ENCODE measurements around the gene SIK3. TPM values are rescaled to one million over a fixed set of nuclear protein-coding genes. Genes with fewer than 3 reads are reported as not detected.

The SIK3 gene
- total RNA-seq, 2 experiments from 2014 or later: 36.4 to 43.0 TPM

- Mint-ChIP-seq H3K4me1 (peaks cover 23% of the 10 kb centered on the region), H3K27ac (no peak overlapping the region), H3K4me3 (no peak overlapping the region), H3K36me3 (ENCODE audit: low read depth) (peaks cover 66% of the 10 kb centered on the region), H3K27me3 (no peaks in the 10 kb centered on the region), H3K9me3 (no peaks in the 10 kb centered on the region)
- CTCF ChIA-PET: no interaction called here
- POLR2A ChIA-PET: interaction anchor here (1.0 kb wide), 1 partner anchor 13 kb away, joined by 3 read pairs; no protein-coding TSS in a partner anchor
- DNase-seq: no peak
Observed at GRCh38 chr11:116866804-116867455, 231.3 kb downstream of the SIK3 start.

- POLR2A ChIA-PET: interaction anchor here (1.0 kb wide), 1 partner anchor 12 kb away, joined by 3 read pairs; no protein-coding TSS in a partner anchor
- Mint-ChIP-seq H3K4me3 (no peak overlapping the region), H3K36me3 (ENCODE audit: low read depth) (peaks cover 69% of the 10 kb centered on the region), H3K9me3 (no peaks in the 10 kb centered on the region), H3K4me1 (peaks cover 19% of the 10 kb centered on the region), H3K27ac (no peak overlapping the region), H3K27me3 (no peaks in the 10 kb centered on the region)
- DNase-seq: no peak
- CTCF ChIA-PET: interaction anchor here (1.1 to 1.3 kb wide), 2 partner anchors 8 to 14 kb away, joined by 3 read pairs; no protein-coding TSS in a partner anchor
Observed at GRCh38 chr11:116865696-116866095, 232.5 kb downstream of the SIK3 start.

DNA sequence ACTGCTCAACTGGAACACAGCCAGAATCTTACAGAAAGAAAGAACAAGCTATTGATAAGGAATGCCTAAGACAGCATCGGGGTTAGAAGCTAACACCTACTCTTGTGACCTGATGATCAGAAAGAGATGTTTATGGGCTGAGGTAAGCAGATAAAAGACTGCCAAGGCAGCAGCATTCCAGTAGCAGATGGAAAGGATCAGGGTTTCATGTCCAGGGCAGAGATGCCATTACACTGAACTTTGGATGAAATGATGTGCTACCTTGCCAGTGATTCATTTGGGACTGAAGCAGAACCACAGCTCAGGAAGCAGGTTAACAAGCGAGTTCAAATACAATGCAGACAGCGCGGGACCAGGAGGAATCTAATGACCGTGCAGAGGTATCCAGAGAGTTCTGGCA, 233.7 kb downstream of the SIK3 start:
- H3K27me3 Mint-ChIP-seq: no peaks in the 10 kb centered on the region
- no peak overlapping the region for H3K27ac Mint-ChIP-seq
- no peaks in the 10 kb centered on the region for H3K9me3 Mint-ChIP-seq
- ChIA-PET POLR2A (no interaction called here), CTCF (interaction anchor here (0.5 to 3.8 kb wide), 4 partner anchors 9 to 130 kb away, joined by 3 to 14 read pairs (median 4); no protein-coding TSS in a partner anchor)
- H3K4me3 Mint-ChIP-seq: no peak overlapping the region
- peaks cover 65% of the 10 kb centered on the region for H3K36me3 Mint-ChIP-seq (ENCODE audit: low read depth)
- H3K4me1 Mint-ChIP-seq: peaks cover 10% of the 10 kb centered on the region
- no peak for DNase-seq

DNA sequence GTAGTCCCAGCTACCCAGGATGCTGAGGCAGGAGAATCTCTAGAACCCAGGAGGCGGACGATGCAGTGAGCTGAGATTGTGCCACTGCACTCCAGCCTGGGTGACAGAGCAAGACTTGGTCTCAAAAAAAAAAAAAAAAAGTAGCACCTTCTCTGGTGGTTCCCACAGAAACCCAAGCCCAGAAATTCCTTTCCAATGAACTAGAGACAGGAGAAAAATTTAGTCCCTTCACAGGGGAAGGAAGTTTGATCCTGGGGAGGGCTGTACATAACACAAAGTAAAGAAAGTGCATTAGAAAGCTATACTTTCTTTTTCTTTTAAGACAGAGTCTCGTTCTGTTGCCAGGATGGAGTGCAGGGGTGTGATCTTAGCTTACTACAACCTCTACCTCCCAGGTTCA, 235.3 kb downstream of the SIK3 start:
- Mint-ChIP-seq H3K4me1 (peaks cover 10% of the 10 kb centered on the region), H3K9me3 (no peaks in the 10 kb centered on the region), H3K27ac (no peak overlapping the region), H3K36me3 (ENCODE audit: low read depth) (peaks cover 74% of the 10 kb centered on the region), H3K27me3 (no peaks in the 10 kb centered on the region), H3K4me3 (no peak overlapping the region)
- ChIA-PET POLR2A (interaction anchor here (1.5 kb wide), 1 partner anchor 9 kb away, joined by 10 read pairs; no protein-coding TSS in a partner anchor), CTCF (interaction anchor here (0.6 to 3.8 kb wide), 4 partner anchors 11 to 200 kb away, joined by 3 to 14 read pairs (median 5); no protein-coding TSS in a partner anchor)
- DNase-seq: no peak

GRCh38 chr11:116862185-116862584, 236.0 kb downstream of the SIK3 start:
- Mint-ChIP-seq H3K27me3 (no peaks in the 10 kb centered on the region), H3K4me1 (peaks cover 10% of the 10 kb centered on the region), H3K36me3 (ENCODE audit: low read depth) (peaks cover 74% of the 10 kb centered on the region), H3K27ac (no peak overlapping the region), H3K9me3 (no peaks in the 10 kb centered on the region), H3K4me3 (no peak overlapping the region)
- CTCF ChIA-PET: interaction anchor here (0.9 to 3.8 kb wide), 2 partner anchors 18 to 26 kb away, joined by 6 to 14 read pairs; no protein-coding TSS in a partner anchor
- DNase-seq: no peak
- POLR2A ChIA-PET: interaction anchor here (1.5 kb wide), 1 partner anchor 8 kb away, joined by 10 read pairs; no protein-coding TSS in a partner anchor

DNA sequence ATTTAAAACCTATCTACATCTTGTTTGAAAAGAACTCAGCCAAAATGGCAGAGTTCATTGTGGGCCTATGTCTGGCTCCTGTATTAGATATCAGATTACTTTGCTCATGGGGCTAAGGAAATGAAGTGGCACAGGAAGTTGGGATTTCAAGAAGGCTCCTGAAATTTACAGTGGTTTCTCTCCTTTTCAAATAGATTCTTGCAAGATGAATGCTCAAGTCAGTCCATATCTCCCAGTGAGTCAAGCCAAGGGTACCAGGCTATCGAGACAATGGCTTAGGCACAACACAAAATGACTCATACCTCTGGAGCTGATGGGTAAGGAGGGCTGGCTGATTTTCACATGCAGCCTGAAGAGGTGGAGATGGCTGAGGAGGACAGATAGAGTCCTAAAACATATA, 236.7 kb downstream of the SIK3 start:
- peaks cover 10% of the 10 kb centered on the region for H3K4me1 Mint-ChIP-seq
- H3K36me3 Mint-ChIP-seq (ENCODE audit: low read depth): peaks cover 74% of the 10 kb centered on the region
- no peak overlapping the region for H3K27ac Mint-ChIP-seq
- no peaks in the 10 kb centered on the region for H3K27me3 Mint-ChIP-seq
- H3K9me3 Mint-ChIP-seq: no peaks in the 10 kb centered on the region
- H3K4me3 Mint-ChIP-seq: no peak overlapping the region
- ChIA-PET POLR2A (interaction anchor here (0.7 kb wide), 1 partner anchor 71 kb away, joined by 3 read pairs; no protein-coding TSS in a partner anchor), CTCF (interaction anchor here (3.8 kb wide), 1 partner anchor 26 kb away, joined by 14 read pairs; no protein-coding TSS in a partner anchor)
- no peak for DNase-seq

GRCh38 chr11:116860303-116860702, 237.9 kb downstream of the SIK3 start:
- DNase-seq: no peak
- Mint-ChIP-seq H3K4me3 (no peak overlapping the region), H3K9me3 (peaks cover under 1% of the 10 kb centered on the region), H3K36me3 (ENCODE audit: low read depth) (peaks cover 78% of the 10 kb centered on the region), H3K27ac (no peak overlapping the region), H3K4me1 (peaks cover 20% of the 10 kb centered on the region), H3K27me3 (no peaks in the 10 kb centered on the region)
- POLR2A ChIA-PET: no interaction called here
- CTCF ChIA-PET: interaction anchor here (1.9 kb wide), 1 partner anchor 24 kb away, joined by 5 read pairs; no protein-coding TSS in a partner anchor

DNA sequence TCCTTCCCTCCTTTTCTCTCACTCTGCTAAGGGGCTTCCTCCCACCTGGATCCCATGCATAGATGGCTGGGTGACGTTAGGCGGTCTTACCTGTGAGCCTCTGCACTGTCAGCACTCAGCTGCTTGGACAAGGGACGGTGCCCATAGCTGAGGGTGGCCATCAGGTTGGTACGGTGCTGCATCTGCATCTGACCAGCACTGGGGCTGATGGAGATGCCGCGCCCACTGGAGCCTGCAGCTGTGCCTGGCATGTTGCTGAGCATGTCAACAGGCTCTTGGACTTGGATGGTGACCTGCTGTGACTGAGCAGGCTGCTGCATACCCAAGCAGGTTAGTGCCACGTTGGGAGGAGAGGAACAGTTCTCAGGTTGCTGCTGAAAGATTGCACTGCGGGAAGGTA, 239.1 kb downstream of the SIK3 start:
- Mint-ChIP-seq H3K9me3 (peaks cover 3% of the 10 kb centered on the region), H3K27ac (no peak overlapping the region), H3K27me3 (no peaks in the 10 kb centered on the region), H3K4me3 (no peak overlapping the region), H3K4me1 (peaks cover 27% of the 10 kb centered on the region), H3K36me3 (ENCODE audit: low read depth) (peaks cover 78% of the 10 kb centered on the region)
- ChIA-PET POLR2A (no interaction called here), CTCF (interaction anchor here (1.9 kb wide), 1 partner anchor 23 kb away, joined by 5 read pairs; no protein-coding TSS in a partner anchor)
- no peak for DNase-seq

GRCh38 chr11:116857936-116858335, 240.3 kb downstream of the SIK3 start:
- no peaks in the 10 kb centered on the region for H3K27me3 Mint-ChIP-seq

DNA sequence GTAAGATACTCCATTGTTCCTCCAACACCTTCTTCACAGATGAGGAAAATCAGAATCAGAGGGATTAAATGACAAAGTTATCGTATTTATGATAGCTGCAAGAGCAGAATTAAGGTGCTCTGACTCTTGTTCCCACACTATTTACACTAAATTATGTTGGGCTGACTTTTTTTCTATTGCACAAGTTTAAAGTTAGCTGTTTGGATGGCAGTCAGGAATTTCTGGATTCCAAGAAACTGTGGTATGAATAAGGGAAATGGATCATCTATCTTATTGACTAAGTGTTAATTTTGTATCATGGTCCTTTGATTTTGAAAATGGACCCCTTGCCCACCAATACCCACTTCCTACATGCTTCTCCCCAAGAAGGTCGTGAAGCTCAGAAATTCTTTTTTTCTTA, 240.9 kb downstream of the SIK3 start:
- Mint-ChIP-seq H3K27ac (no peak overlapping the region), H3K9me3 (peaks cover 3% of the 10 kb centered on the region), H3K4me1 (peaks cover 45% of the 10 kb centered on the region), H3K36me3 (ENCODE audit: low read depth) (peaks cover 68% of the 10 kb centered on the region), H3K27me3 (no peaks in the 10 kb centered on the region), H3K4me3 (no peak overlapping the region)
- ChIA-PET POLR2A (interaction anchor here (1.2 kb wide), 1 partner anchor 21 kb away, joined by 4 read pairs; no protein-coding TSS in a partner anchor), CTCF (interaction anchor here (0.6 to 8.8 kb wide), 2 partner anchors 22 to 248 kb away, joined by 3 to 116 read pairs; no protein-coding TSS in a partner anchor)
- no peak for DNase-seq

More at GRCh38 chr11:116857936-116858335, 240.3 kb downstream of the SIK3 start:
- Mint-ChIP-seq H3K27ac (no peak overlapping the region), H3K36me3 (ENCODE audit: low read depth) (peaks cover 71% of the 10 kb centered on the region), H3K4me3 (no peak overlapping the region), H3K4me1 (peaks cover 40% of the 10 kb centered on the region), H3K9me3 (peaks cover 3% of the 10 kb centered on the region)
- DNase-seq: no peak
- POLR2A ChIA-PET: interaction anchor here (1.2 kb wide), 1 partner anchor 22 kb away, joined by 4 read pairs; no protein-coding TSS in a partner anchor
- CTCF ChIA-PET: interaction anchor here (8.8 kb wide), 1 partner anchor 22 kb away, joined by 116 read pairs; no protein-coding TSS in a partner anchor

DNA sequence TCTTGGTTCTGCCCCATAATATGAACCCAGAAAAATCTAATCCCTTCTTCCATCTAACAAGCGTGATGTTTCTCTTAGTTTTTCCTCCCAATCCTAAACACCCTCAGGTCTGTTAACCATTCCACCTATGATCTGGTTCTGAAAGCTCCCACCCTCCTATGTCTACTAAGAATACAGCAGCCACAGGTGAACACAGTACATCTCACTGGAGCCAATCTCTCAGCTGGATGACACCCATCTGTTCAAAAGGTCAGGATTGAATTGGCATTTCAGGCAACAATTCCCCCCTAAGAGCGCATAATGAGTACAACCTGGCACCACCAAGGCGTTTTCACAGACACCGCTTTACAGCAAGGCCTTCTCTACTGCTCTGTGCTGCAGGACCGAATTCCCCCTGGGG, 241.8 kb downstream of the SIK3 start:
- Mint-ChIP-seq H3K27me3 (no peaks in the 10 kb centered on the region), H3K9me3 (peaks cover 3% of the 10 kb centered on the region), H3K4me1 (peaks cover 47% of the 10 kb centered on the region), H3K36me3 (ENCODE audit: low read depth) (peaks cover 59% of the 10 kb centered on the region), H3K27ac (peak overlapping the region; percentile 58), H3K4me3 (no peak overlapping the region)
- no peak for DNase-seq
- CTCF ChIA-PET: interaction anchor here (1.2 to 8.8 kb wide), 2 partner anchors 21 to 250 kb away, joined by 4 to 116 read pairs; no protein-coding TSS in a partner anchor
- POLR2A ChIA-PET: interaction anchor here (0.6 to 7.1 kb wide), 2 partner anchors 47 to 69 kb away, joined by 4 to 44 read pairs; partner anchors contain the start of gene ZPR1

DNA sequence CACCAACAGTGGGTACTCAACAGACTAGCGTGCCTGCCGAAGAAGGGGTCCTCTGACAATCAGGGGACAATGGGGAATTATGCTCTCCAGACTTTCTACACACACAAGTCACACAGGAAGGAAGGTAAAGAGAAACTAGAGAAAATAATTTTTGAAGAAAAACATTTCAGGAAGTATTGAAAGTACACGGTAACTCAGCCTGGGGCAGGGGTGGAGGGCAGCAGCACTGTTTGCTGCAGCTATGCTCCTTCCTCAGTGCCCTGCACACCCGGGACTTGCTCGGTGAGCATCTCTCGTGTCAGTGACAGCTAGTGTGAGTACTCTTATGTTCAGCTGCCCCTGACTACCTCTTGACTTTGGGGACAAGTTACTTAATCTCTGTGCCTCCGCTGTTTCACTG, 242.8 kb downstream of the SIK3 start:
- peak overlapping the region; percentile 81 for H3K27ac Mint-ChIP-seq
- H3K9me3 Mint-ChIP-seq: peaks cover 3% of the 10 kb centered on the region
- POLR2A ChIA-PET: interaction anchor here (2.8 to 7.1 kb wide), 3 partner anchors 7 to 74 kb away, joined by 10 to 57 read pairs (median 44); partner anchors contain the start of gene ZPR1

More for the DNA sequence above, 242.8 kb downstream of the SIK3 start:
- Mint-ChIP-seq H3K4me3 (peak overlapping the region; percentile 8), H3K36me3 (ENCODE audit: low read depth) (peaks cover 49% of the 10 kb centered on the region), H3K27me3 (no peaks in the 10 kb centered on the region), H3K4me1 (peaks cover 54% of the 10 kb centered on the region)
- no peak for DNase-seq
- CTCF ChIA-PET: interaction anchor here (1.2 to 8.8 kb wide), 4 partner anchors 20 to 251 kb away, joined by 3 to 116 read pairs (median 10); partner anchors contain the start of gene APOA5
